Cardiac fibroblast (primary cell): ENCODE data around the gene TCEAL2.
"Not testable (repeated sequence)": the region's sequence is repeated elsewhere in the genome, so short reads cannot be mapped to it uniquely, and the experiment has no call there.

Experiments used
- DNase-seq, 2 donors: peaks; one replicate each; pipeline versions ENCODE4 v3.0.0 to v3.0.0-alpha.2; 2010; ENCODE audit warnings: low read depth in 2 of 2
- H3K4me3 ChIP-seq, 2 donors: replicated peaks in 1 of 2; 1 replicate in 1 of 2; 2 replicates in 1 of 2; pipeline ENCODE4 v1.5.1; 2011; ENCODE audit warnings: low read depth in 2 of 2, low read length in 2 of 2, mild to moderate bottlenecking in 2 of 2, moderate library complexity in 1 of 2
- CTCF ChIP-seq: IDR thresholded peaks from one replicate; pipeline ENCODE4 v1.5.1; 2011; ENCODE audit warnings: low read depth, mild to moderate bottlenecking, low read length, inconsistent platforms

The TCEAL2 gene

GRCh38 chrX:102125436-102125835 is at the start of gene TCEAL2:
Gene TCEAL2 (plus strand): TSS chrX:102125679. CDS start chrX:102126831, 1,152 bp downstream.
- H3K4me3 ChIP-seq, DNase-seq: not testable (repeated sequence)

- no peak overlapping the region for H3K4me3 ChIP-seq
- no peak for TF ChIP-seq CTCF
- DNase-seq = no peak
These were observed 48.1 kb upstream of the TCEAL2 start for GRCh38 chrX:102077426-102077825.

GRCh38 chrX:102085706-102086105 is 39.8 kb upstream of the TCEAL2 start:
- peak in 1 of 2 donors; percentile 0 for DNase-seq
- no peak for TF ChIP-seq CTCF

GRCh38 chrX:102113367-102113766 is 12.1 kb upstream of the TCEAL2 start:
- DNase-seq = no peak
- H3K4me3 ChIP-seq = no peak overlapping the region
- no peak for TF ChIP-seq CTCF

More at GRCh38 chrX:102085706-102086105, 39.8 kb upstream of the TCEAL2 start:
- no peak overlapping the region for H3K4me3 ChIP-seq

- no peak for TF ChIP-seq CTCF
- DNase-seq = no peak
- no peak overlapping the region for H3K4me3 ChIP-seq
These were observed 9.7 kb upstream of the TCEAL2 start for GRCh38 chrX:102115748-102116147.

GRCh38 chrX:102125014-102125413 is 465 bp upstream of the TCEAL2 start:
- H3K4me3 ChIP-seq, DNase-seq: not testable (repeated sequence)

- DNase-seq, H3K4me3 ChIP-seq: not testable (repeated sequence)
These were observed 770 bp downstream of the TCEAL2 start for GRCh38 chrX:102126080-102126818.

- H3K4me3 ChIP-seq = no peak overlapping the region
- no peak for TF ChIP-seq CTCF
- DNase-seq = no peak
These were observed 1.4 kb downstream of the TCEAL2 start for GRCh38 chrX:102126863-102127262.
